PC-9 (cell line): ENCODE results near the gene RLN3. TPM values are rescaled to one million over a fixed set of nuclear protein-coding genes. Genes with fewer than 3 reads are reported as not detected.

Experiments
- BruUV-seq: library from RNA; stranded (reverse); fragments of 400-500 nt; replicated peaks from 2 replicates; lab custom pipeline; 2021; lab: Mats Ljungman, UMichigan
- CTCF ChIA-PET: fragments of 300-600 bp; sonication (Branson Sonifier 250); formaldehyde crosslinking; loops from one replicate; lab custom pipeline; 2022; ENCODE audit warnings: antibody characterized with exemption; lab: Charles Lee
- POLR2A ChIA-PET: fragments of 300-600 bp; sonication (Branson Sonifier 250); formaldehyde crosslinking; loops from one replicate; lab custom pipeline; 2022; ENCODE audit warnings: antibody characterized with exemption; ENCODE audit not compliant: unreplicated experiment; lab: Charles Lee
- DNase-seq, 2 experiments: peaks; one replicate each; pipeline versions ENCODE4 v3.0.0 to v3.0.0-alpha.2; 2015 to 2022; ENCODE audit warnings: mixed read lengths in 1 of 2
- H2AFZ ChIP-seq: fragments of 200-600 bp; sonication (generic); 2 replicates; pipeline ENCODE4 v1.8.1; 2017; ENCODE audit warnings: antibody characterized with exemption
- H3F3A ChIP-seq: fragments of 200-600 bp; sonication (generic); 2 replicates; pipeline ENCODE4 v1.8.1; 2017; ENCODE audit warnings: antibody characterized with exemption, mild to moderate bottlenecking, low read depth; ENCODE audit not compliant: insufficient read depth
- H3K27ac ChIP-seq: fragments of 200-600 bp; sonication (generic); 2 replicates; pipeline ENCODE4 v1.6.1; 2016; ENCODE audit warnings: mixed run types
- H3K27me3 ChIP-seq: fragments of 200-600 bp; sonication (generic); 2 replicates; pipeline ENCODE4 v1.6.1; 2016; ENCODE audit warnings: low read depth, mixed run types; ENCODE audit not compliant: insufficient read depth
- H3K36me3 ChIP-seq: fragments of 200-600 bp; sonication (generic); 2 replicates; pipeline ENCODE4 v1.6.1; 2016; ENCODE audit warnings: low read depth, mixed run types
- H3K4me1 ChIP-seq: fragments of 200-600 bp; sonication (generic); replicated peaks from 2 replicates; pipeline ENCODE4 v1.6.1; 2016; ENCODE audit warnings: mixed run types; ENCODE audit not compliant: insufficient read depth
- H3K4me2 ChIP-seq: fragments of 200-600 bp; sonication (generic); 2 replicates; pipeline ENCODE4 v1.6.1; 2017; ENCODE audit warnings: mixed run types
- H3K4me3 ChIP-seq: fragments of 200-600 bp; sonication (generic); 2 replicates; pipeline ENCODE4 v1.6.1; 2016; ENCODE audit warnings: mixed run types
- H3K79me2 ChIP-seq: fragments of 200-600 bp; sonication (generic); 2 replicates; pipeline ENCODE4 v1.6.1; 2017; ENCODE audit warnings: low read depth, mixed run types
- H3K9me2 ChIP-seq: fragments of 200-600 bp; sonication (generic); 2 replicates; pipeline ENCODE4 v1.8.1; 2017; ENCODE audit warnings: mild to moderate bottlenecking; ENCODE audit not compliant: insufficient read depth
- H3K9me3 ChIP-seq: fragments of 200-600 bp; sonication (generic); 2 replicates; pipeline ENCODE4 v1.8.1; 2016; ENCODE audit warnings: low read depth; ENCODE audit not compliant: insufficient read depth
- H4K20me1 ChIP-seq: fragments of 200-600 bp; sonication (generic); 2 replicates; pipeline ENCODE4 v1.8.1; 2017; ENCODE audit not compliant: insufficient read depth
- CTCF ChIP-seq: fragments of 200-600 bp; sonication (generic); conservative IDR thresholded peaks from 2 replicates; pipeline ENCODE4 v1.6.1; 2017; ENCODE audit warnings: mixed run types, antibody characterized with exemption, mild to moderate bottlenecking, moderate library complexity
- EZH2 ChIP-seq: fragments of 200-600 bp; sonication (generic); IDR thresholded peaks from 2 replicates; pipeline ENCODE4 v1.8.0; 2017; ENCODE audit warnings: antibody characterized with exemption, low read depth
- intact Hi-C: fragments of 100-400 bp; cut with micrococcal nuclease; formaldehyde crosslinking; loops from one replicate; pipeline ENCODE4 v1.10.0; 2022; ENCODE audit not compliant: unreplicated experiment
- total RNA-seq: library from RNA; stranded (reverse); gene quantifications from 2 replicates; pipeline ENCODE4 v1.2.3, GENCODE V29; 2021

Gene RLN3
- total RNA-seq, 1 experiment from 2014 or later: not detected

GRCh38 chr19:13982773-13983172 is 45.2 kb upstream of the RLN3 start:
- 0 out of 2 replicates have a peak, but pooled peaks cover 5% of the 10 kb centered on the region for H3F3A ChIP-seq
- H4K20me1 ChIP-seq: peaks cover 6% of the 10 kb centered on the region; the same call in 1 of the 2 replicates
- no peaks in the 10 kb centered on the region for H3K9me2 ChIP-seq
- H3K4me2 ChIP-seq: no peak overlapping the region
- intact Hi-C loops: no loop called here
- no peak overlapping the region for H2AFZ ChIP-seq
- no peak for TF ChIP-seq EZH2
- no peak for TF ChIP-seq CTCF
- ChIA-PET CTCF (no interaction called here), POLR2A (no interaction called here)
- no peak for DNase-seq
- no peaks in the 10 kb centered on the region for H3K79me2 ChIP-seq
- no peaks in the 10 kb centered on the region for H3K27me3 ChIP-seq
- H3K4me1 ChIP-seq: no peaks in the 10 kb centered on the region
- no peaks in the 10 kb centered on the region for H3K36me3 ChIP-seq
- H3K9me3 ChIP-seq: no peaks in the 10 kb centered on the region
- H3K4me3 ChIP-seq: no peak overlapping the region
- no peak overlapping the region for H3K27ac ChIP-seq
- BruUV-seq: no TSS peak

GRCh38 chr19:13983213-13983889 is 44.6 kb upstream of the RLN3 start:
- no peaks in the 10 kb centered on the region for H3K79me2 ChIP-seq
- H3K4me2 ChIP-seq: no peak overlapping the region
- H3K27me3 ChIP-seq: no peaks in the 10 kb centered on the region
- no peak overlapping the region for H3K4me3 ChIP-seq
- H3K36me3 ChIP-seq: no peaks in the 10 kb centered on the region
- H3F3A ChIP-seq: 0 out of 2 replicates have a peak, but pooled peaks cover 5% of the 10 kb centered on the region
- no peak for DNase-seq
- H2AFZ ChIP-seq: no peak overlapping the region
- no peaks in the 10 kb centered on the region for H3K9me3 ChIP-seq
- no TSS peak for BruUV-seq
- POLR2A ChIA-PET: no interaction called here
- no peak overlapping the region for H3K27ac ChIP-seq
- no peaks in the 10 kb centered on the region for H3K9me2 ChIP-seq
- intact Hi-C loops: no loop called here
- CTCF ChIA-PET: no interaction called here
- no peaks in the 10 kb centered on the region for H3K4me1 ChIP-seq
- peaks cover 6% of the 10 kb centered on the region; the same call in 1 of the 2 replicates for H4K20me1 ChIP-seq
- no peak for TF ChIP-seq EZH2
- TF ChIP-seq CTCF: no peak

- ChIA-PET POLR2A (no interaction called here), CTCF (no interaction called here)
- no peaks in the 10 kb centered on the region for H3K9me3 ChIP-seq
- no peaks in the 10 kb centered on the region for H3K36me3 ChIP-seq
- no peaks in the 10 kb centered on the region for H3K27me3 ChIP-seq
- no peak overlapping the region for H3K27ac ChIP-seq
- H2AFZ ChIP-seq: no peak overlapping the region
- BruUV-seq: no TSS peak
- H3K9me2 ChIP-seq: no peaks in the 10 kb centered on the region
- H3K79me2 ChIP-seq: no peaks in the 10 kb centered on the region
- TF ChIP-seq CTCF (no peak), EZH2 (no peak)
- 0 out of 2 replicates have a peak, but pooled peaks cover 5% of the 10 kb centered on the region for H3F3A ChIP-seq
- H4K20me1 ChIP-seq: peaks cover 6% of the 10 kb centered on the region; the same call in 1 of the 2 replicates
- intact Hi-C loops: no loop called here
- DNase-seq: no peak
- no peaks in the 10 kb centered on the region for H3K4me1 ChIP-seq
- no peak overlapping the region for H3K4me2 ChIP-seq
- no peak overlapping the region for H3K4me3 ChIP-seq
Observed at GRCh38 chr19:13984186-13984585, 43.8 kb upstream of the RLN3 start.
